K562 (cell line): ENCODE results near the gene IRGQ. TPM values are rescaled to one million over a fixed set of nuclear protein-coding genes. Genes with fewer than 3 reads are reported as not detected.

Source experiments
- ARHGAP35 ChIP-seq: fragments of 450-650 bp; IDR thresholded peaks from 2 replicates; pipeline ENCODE4 v1.6.1; 2018; ENCODE audit not compliant: partially characterized antibody
- ARID4B ChIP-seq: sonication (generic); formaldehyde crosslinking; IDR thresholded peaks from 2 replicates; pipeline ENCODE4 v1.8.0; 2022; ENCODE audit warnings: mild to moderate bottlenecking, missing genetic modification reagents
- CTCF ChIP-seq, 3 experiments: IDR thresholded peaks in 2 of 3; conservative IDR thresholded peaks in 1 of 3; 2 replicates each; pipeline ENCODE4 v1.5.1; 2011 to 2012; ENCODE audit warnings: low read length in 3 of 3, mild to moderate bottlenecking in 3 of 3, control low read depth in 2 of 3, improper control_type of control experiment in 1 of 3, inconsistent platforms in 1 of 3, low read depth in 1 of 3, mixed read lengths in 1 of 3, moderate library complexity in 1 of 3; ENCODE audit not compliant: insufficient read depth in 2 of 3
- KAT2B ChIP-seq: IDR thresholded peaks from one replicate; pipeline ENCODE4 v1.6.1; 2012; ENCODE audit warnings: low read depth, mild to moderate bottlenecking, control low read depth, inconsistent platforms, low read length, moderate library complexity
- PHF21A ChIP-seq: fragments of 450-650 bp; IDR thresholded peaks from 2 replicates; pipeline ENCODE4 v1.6.1; 2017; ENCODE audit warnings: low read depth, borderline replicate concordance
- RCOR1 ChIP-seq, 2 experiments: IDR thresholded peaks; 2 replicates each; pipeline ENCODE4 v1.6.1; 2012; ENCODE audit warnings: low read depth in 2 of 2, low read length in 2 of 2, borderline replicate concordance in 1 of 2, improper control_type of control experiment in 1 of 2
- STAT6 ChIP-seq: sonication (generic); formaldehyde crosslinking; IDR thresholded peaks from 2 replicates; pipeline ENCODE4 v1.8.1; 2023; ENCODE audit warnings: mild to moderate bottlenecking, missing genetic modification reagents
- USF1 ChIP-seq: sonication (generic); formaldehyde crosslinking; IDR thresholded peaks from 2 replicates; pipeline ENCODE4 v1.9.0; 2022; ENCODE audit warnings: mild to moderate bottlenecking, missing genetic modification reagents
- ZNF395 ChIP-seq: fragments of 200-800 bp; sonication (Bioruptor generic); IDR thresholded peaks from 2 replicates; pipeline ENCODE4 v1.6.1; 2017; ENCODE audit warnings: missing genetic modification characterization, missing compliant biosample characterization
- ZNF518B ChIP-seq: fragments of 250-450 bp; sonication (Bioruptor Pico); IDR thresholded peaks from 2 replicates; pipeline ENCODE4 v1.5.0; 2021; ENCODE audit warnings: mild to moderate bottlenecking, moderate library complexity
- polyA plus RNA-seq, 8 experiments: library from polyadenylated mRNA; depleted of rRNA in 4 of 8; stranded (reverse) in 5 of 8; unstranded in 3 of 8; fragments of >200 nt; fragmentation: Nextera tagmentation in 2 of 8; fragmentation: Illumina TruSeq in 1 of 8; extraction: Ambion mirVana in 2 of 8; extraction: Trizol in 1 of 8; gene quantifications; 2 replicates each; pipeline versions ENCODE4 v1.2.1 to v1.2.3, GENCODE V29; 2011 to 2014; ENCODE audit warnings: inconsistent platforms in 1 of 8, missing spikeins in 1 of 8
- total RNA-seq, 7 experiments: library from RNA; depleted of rRNA in 6 of 7; stranded (reverse); fragments of >200 nt in 6 of 7; fragmentation: Illumina TruSeq in 2 of 7; extraction: Trizol in 2 of 7; gene quantifications; 2 replicates each; pipeline versions ENCODE4 v1.2.1 to v1.2.3, GENCODE V29; 2011 to 2021; ENCODE audit warnings: low replicate concordance in 1 of 7

IRGQ gene
- total and polyA plus RNA-seq, 9 of the 15 experiments (the other 6 are each of a cell fraction or from before 2014, with no cell fraction given): 3.5 to 19.2 (median 7.9) TPM

- TF ChIP-seq CTCF (IDR thresholded peaks at IDR 0.05 in 2 of 3, conservative IDR thresholded peaks at IDR 0.05 in 1 of 3; ENCODE audit: insufficient read depth in 2 of 3, low read depth in 1 of 3, low read length in 3 of 3) (peak; percentile 44 to 47 (median 46); a peak in 5 of 6 replicates), ARID4B (no peak), ZNF518B (CRISPR knock-in tag) (no peak), STAT6 (CRISPR knock-in tag) (no peak), ARHGAP35 (no peak), KAT2B (no peak), USF1 (CRISPR knock-in tag) (peak; percentile 61), ZNF395 (CRISPR knock-in tag) (no peak), PHF21A (no peak), RCOR1 (IDR thresholded peaks at IDR 0.05; ENCODE audit: borderline replicate concordance in 1 of 2, low read depth in 2 of 2, low read length in 2 of 2) (0 out of 4 replicates have a peak, but pooled peaks of 1 of the 2 experiments have one; percentile 11)
Observed at GRCh38 chr19:43625918-43626579, 30.1 kb upstream of the IRGQ start (continued).
